Heart left ventricle (tissue), 16 donors: ENCODE results near the gene WASHC2C. TPM values are rescaled to one million over a fixed set of nuclear protein-coding genes. Genes with fewer than 3 reads are reported as not detected.
"Not testable (repeated sequence)": the region's sequence is repeated elsewhere in the genome, so short reads cannot be mapped to it uniquely, and the experiment has no call there.

ENCODE experiments used
- ATAC-seq, 4 donors: fragments of 200-7000 bp; cut with Tn5 transposase; one replicate each; pipeline ENCODE4 v1.9.1; 2020 to 2022; ENCODE audit warnings: moderate library complexity in 4 of 4, mild to moderate bottlenecking in 3 of 4, moderate number of reproducible peaks in 1 of 4
- DNase-seq, 5 donors: peaks; one replicate each; pipeline ENCODE4 v3.0.0-alpha.2; 2020
- H3K27ac ChIP-seq, 12 donors: fragments of 200-600 bp; sonication (generic) in 4 of 12; one replicate each; pipeline versions ENCODE4 v1.5.0 to v1.8.0; 2016 to 2022; ENCODE audit warnings: mild to moderate bottlenecking in 2 of 12
- H3K27me3 ChIP-seq, 9 donors: fragments of 200-600 bp; sonication (generic) in 2 of 9; one replicate each; pipeline versions ENCODE4 v1.5.1 to v1.8.0; 2016 to 2022; ENCODE audit warnings: mild to moderate bottlenecking in 3 of 9
- H3K36me3 ChIP-seq, 9 donors: fragments of 200-600 bp; sonication (generic) in 2 of 9; one replicate each; pipeline versions ENCODE4 v1.5.0 to v1.8.0; 2018 to 2022; ENCODE audit warnings: mild to moderate bottlenecking in 2 of 9
- H3K4me1 ChIP-seq, 12 donors: fragments of 200-600 bp; sonication (generic) in 4 of 12; one replicate each; pipeline versions ENCODE4 v1.5.0 to v1.8.0; 2016 to 2022; ENCODE audit warnings: mild to moderate bottlenecking in 3 of 12
- H3K4me3 ChIP-seq, 12 donors: fragments of 200-600 bp; sonication (generic) in 4 of 12; one replicate each; pipeline versions ENCODE4 v1.5.0 to v1.8.0; 2017 to 2022; ENCODE audit warnings: mild to moderate bottlenecking in 9 of 12, moderate library complexity in 4 of 12
- H3K9me3 ChIP-seq, 12 donors: fragments of 200-600 bp; sonication (generic) in 4 of 12; one replicate each; pipeline versions ENCODE4 v1.5.0 to v1.8.0; 2016 to 2022; ENCODE audit warnings: mild to moderate bottlenecking in 1 of 12
- CTCF ChIP-seq, 12 donors: fragments of 200-600 bp; sonication (generic) in 4 of 12; IDR thresholded peaks; one replicate each; pipeline versions ENCODE4 v1.5.0 to v1.8.0; 2018 to 2022; ENCODE audit warnings: antibody characterized with exemption in 12 of 12, mild to moderate bottlenecking in 5 of 12
- POLR2A ChIP-seq, 2 donors: fragments of 450-650 bp; IDR thresholded peaks; one replicate each; pipeline ENCODE4 v1.6.1; 2017; ENCODE audit warnings: antibody characterized with exemption in 2 of 2, mild to moderate bottlenecking in 2 of 2, moderate library complexity in 2 of 2
- WGBS, 4 donors: extraction: QIAGEN DNeasy Blood & Tissue Kit in 2 of 4; methylation state at CpG; one replicate each; pipeline versions ENCODE4 v1.1.5 to v1.1.7; 2013 to 2018; 5-methylcytosine and 5-hydroxymethylcytosine counted together
- intact Hi-C, 10 donors: fragments of 100-400 bp; cut with DNase I; formaldehyde crosslinking; loops; one replicate each; pipeline versions ENCODE4 v1.11.1 to v1.14.2; 2022
- polyA plus RNA-seq, 2 donors: library from polyadenylated mRNA; stranded (reverse); fragments of 200-250 nt; gene quantifications; one replicate each; pipeline ENCODE4 v1.2.3, GENCODE V29; 2013
- total RNA-seq, 9 donors: library from RNA; depleted of rRNA in 2 of 9; stranded (reverse); fragments of >200 nt in 2 of 9; fragmentation: NEBNext Ultra II Directional in 3 of 9; extraction: Animal tissue kit (Norgen Biotek cat#: 25700) in 3 of 9; gene quantifications; one replicate each; pipeline versions ENCODE4 v1.1.0 to v1.2.4, GENCODE V29; 2016 to 2023
- donor health status: ischemic (EF 13 %, LVEDD 7.1; RV severe dilation, severe dysfunction).
- donor health status: healthy with polysubstance abuse.
- donor health status: DM: no; HTN: yes; CAD: no.
- donor health status: DM: no; HTN: no; CAD: no.
- donor health status: ischemic (EF 25% LVEDD 6.9; RV normal size, moderate dysfunction).
- donor health status: ischemic (EF 25% LVEDD 5.7; RV mildly dilated, moderate dysfunction).
- donor health status: healthy.
- donor health status: DM: yes; HTN: yes; CAD: no.
- donor health status: ischemic (EF 35%, LVEDD 5.7; RV mildly dilated, moderate dysfunction).
- donor health status: nonischemic (EF 11% LVEDD 7.7; RV severe dilation, severe dysfunction).
- donor health status: DM: yes; HTN: yes; CAD: no.
- donor health status: PGD.
- donor health status: ischemic (EF 29% LVEDD 5.4; RV normal size, mild dysfunction).
- donor health status: nonischemic (EF 23%, LVEDD 6.1; RV moderate dilation, normal function).

Gene WASHC2C
- total and polyA plus RNA-seq, 11 donors, result 10.2 to 36.5 (median 23.5) TPM

DNA sequence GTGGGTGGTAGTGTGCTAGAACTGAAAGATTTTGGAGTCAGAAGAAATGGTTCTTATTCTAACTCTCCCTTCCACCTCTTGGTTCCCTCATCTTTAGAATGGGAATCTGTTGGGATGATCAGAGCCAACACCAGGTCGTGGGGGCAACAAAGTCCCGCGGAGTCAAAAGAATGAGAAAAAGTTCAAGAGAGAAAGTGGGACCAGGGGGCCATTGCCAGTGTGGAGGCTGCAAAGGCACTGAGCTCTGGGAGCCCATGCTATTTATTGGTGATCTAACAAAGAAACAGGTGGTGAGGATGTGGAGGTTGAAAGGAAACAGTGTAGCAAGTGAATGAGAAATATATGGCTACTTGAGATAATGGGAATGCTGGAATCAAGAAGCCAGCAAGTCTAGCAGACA, 90.8 kb downstream of the WASHC2C start:
- ATAC-seq (no peak), DNase-seq (no peak)
- H3K9me3 ChIP-seq, result no peaks in the 10 kb centered on the region
- WGBS, 4 donors, result 87 to 92% (median 90%) methylated on average over 3 of the region's 3 CpGs
- H3K36me3 ChIP-seq, result no peaks in the 10 kb centered on the region
- H3K27ac ChIP-seq, result no peak overlapping the region
- no peak overlapping the region for H3K4me3 ChIP-seq
- no peaks in the 10 kb centered on the region for H3K27me3 ChIP-seq
- H3K4me1 ChIP-seq, result no peaks in the 10 kb centered on the region
- intact Hi-C loops, result no loop called here
- TF ChIP-seq CTCF (IDR thresholded peaks at IDR 0.05) (no peak), POLR2A (IDR thresholded peaks at IDR 0.05) (no peak)

DNA sequence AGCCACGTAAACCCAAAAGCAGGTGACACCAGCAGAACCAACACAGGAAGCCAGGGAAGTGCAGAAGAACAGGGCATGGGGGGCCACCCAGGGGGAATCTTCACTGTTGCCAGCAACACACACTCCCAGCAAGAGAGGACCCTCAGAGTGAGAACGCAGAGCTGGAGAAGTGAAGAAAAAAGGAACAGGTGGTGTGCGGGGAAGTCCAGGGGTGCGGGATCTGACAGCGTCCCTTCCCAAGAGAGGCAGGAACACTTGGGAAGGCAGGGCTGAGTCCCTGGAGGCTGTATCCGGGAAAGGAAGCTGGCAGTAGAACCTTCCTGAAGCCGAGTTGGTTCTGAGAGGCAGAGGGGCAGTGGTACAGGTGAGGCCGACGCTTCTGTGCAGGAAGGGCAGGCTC, 92.5 kb downstream of the WASHC2C start:
- Histone ChIP-seq H3K4me3 (no peak overlapping the region), H3K4me1 (no peaks in the 10 kb centered on the region), H3K36me3 (no peaks in the 10 kb centered on the region), H3K27me3 (no peaks in the 10 kb centered on the region), H3K9me3 (no peaks in the 10 kb centered on the region), H3K27ac (no peak overlapping the region)
- no peak for DNase-seq
- ATAC-seq, result no peak
- no peak for TF ChIP-seq CTCF (IDR thresholded peaks at IDR 0.05)
- no peak for TF ChIP-seq POLR2A (IDR thresholded peaks at IDR 0.05)
- intact Hi-C loops, result no loop called here
- 58 to 67% (median 64%) methylated on average over 9 of the region's 9 CpGs for WGBS, 4 donors

DNA sequence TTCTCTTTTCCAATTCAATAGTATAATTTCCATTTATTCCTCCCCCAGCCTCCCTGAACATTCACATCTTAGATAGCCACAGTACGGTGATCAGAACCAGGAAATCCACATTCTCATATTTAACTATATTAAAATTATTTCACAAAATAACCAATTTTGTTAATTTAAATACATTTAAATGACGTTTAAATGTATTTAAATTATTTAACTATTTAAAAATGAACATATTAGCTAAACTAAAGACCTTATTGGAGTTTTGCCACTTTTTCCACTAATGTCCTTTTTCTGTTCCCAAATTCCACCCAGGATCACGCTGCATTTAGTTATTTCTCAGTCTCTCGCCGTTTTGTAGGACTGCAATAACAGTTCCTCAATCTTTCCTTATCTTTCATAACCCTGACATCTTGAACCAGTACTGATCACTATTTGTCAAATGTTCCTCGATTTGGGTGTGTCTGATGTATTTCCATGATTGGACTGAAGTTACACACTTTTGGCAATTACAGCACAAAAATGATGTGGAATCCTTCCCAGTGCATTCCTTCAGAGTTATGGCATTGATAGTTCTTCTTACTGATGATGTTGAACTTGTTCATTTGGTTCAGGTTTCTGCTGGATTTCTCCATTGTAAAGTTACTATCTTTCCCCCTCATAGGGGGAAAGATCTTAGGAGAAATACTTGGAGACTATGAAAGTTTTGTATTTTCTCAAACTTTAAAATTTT, 93.2 kb downstream of the WASHC2C start:
- not testable (repeated sequence) for ATAC-seq
- WGBS, 4 donors, result 78 to 81% (median 80%) methylated on average over 6 of the region's 6 CpGs

GRCh38 chr10:45822918-45823317, 95.9 kb downstream of the WASHC2C start:
- intact Hi-C loops, H3K27me3 ChIP-seq, H3K9me3 ChIP-seq, H3K4me3 ChIP-seq, H3K4me1 ChIP-seq, ATAC-seq, DNase-seq, H3K27ac ChIP-seq, H3K36me3 ChIP-seq: not testable (repeated sequence)
- 38 to 64% (median 51%) methylated on average over 1 to 2 of the region's 2 CpGs for WGBS, 4 donors

More for the DNA sequence above, 93.2 kb downstream of the WASHC2C start:
- H3K4me3 ChIP-seq, H3K36me3 ChIP-seq, intact Hi-C loops, H3K9me3 ChIP-seq, H3K27ac ChIP-seq, H3K4me1 ChIP-seq, DNase-seq, H3K27me3 ChIP-seq: not testable (repeated sequence)

Other genes starting within 250 kb of the WASHC2C start
- 10 to 100 TPM in 6 of 9 donors, 1 to 10 TPM in 3; 6.3 to 15.5 (median 10.5) TPM for gene ZFAND4, start 54.5 kb upstream of the WASHC2C start, total RNA-seq
- gene ZFAND4, start 54.5 kb upstream of the WASHC2C start, polyA plus RNA-seq, result 1 to 10 TPM; 3.4 to 5.0 TPM
- gene AGAP4, start 120.2 kb downstream of the WASHC2C start, total RNA-seq, result 10 to 100 TPM in 2 of 9 donors, 1 to 10 TPM in 7; 2.5 to 12.0 (median 6.2) TPM
- 10 to 100 TPM in 1 of 2 donors, 1 to 10 TPM in 1; 4.2 to 10.5 TPM for gene AGAP4, start 120.2 kb downstream of the WASHC2C start, polyA plus RNA-seq
- gene TIMM23, start 245.2 kb downstream of the WASHC2C start, total RNA-seq, result 100 to 1,000 TPM in 2 of 9 donors, 10 to 100 TPM in 7; 73.9 to 111 (median 83.5) TPM
- 100 to 1,000 TPM; 118 to 123 TPM for gene TIMM23, start 245.2 kb downstream of the WASHC2C start, polyA plus RNA-seq